ENCODE measurements around the gene PALM2AKAP2.

PALM2AKAP2 gene

GRCh38 chr9:109796078-109796477, 16.1 kb downstream of the PALM2AKAP2 start:
- no peak for DNase-seq
- in situ Hi-C loops (cut with HindIII; ENCODE audit: low pct_ligation_motif_present, low pct_unique_long_range_greater_than_20kb, low sequenced_read_pairs) = no loop called here

DNA sequence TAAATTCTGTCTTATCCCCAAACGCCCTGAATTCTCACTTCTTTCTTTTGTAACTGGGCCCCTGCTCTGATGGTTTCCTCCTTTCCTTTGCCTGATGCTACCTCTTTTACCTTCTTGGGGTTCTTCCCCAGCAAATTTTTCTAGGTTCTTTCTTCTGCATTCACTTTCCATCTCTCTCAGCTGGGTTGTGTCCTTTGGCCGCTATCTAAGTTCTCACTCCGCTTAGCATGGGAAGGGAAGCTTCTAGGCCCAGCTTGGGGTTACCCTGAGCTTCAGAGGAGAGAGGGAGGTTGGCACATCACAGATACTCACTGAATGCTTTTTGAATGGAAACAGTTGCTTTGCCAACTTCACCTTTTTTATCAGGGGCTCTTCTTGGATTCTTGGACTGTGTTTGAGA, 17.0 kb downstream of the PALM2AKAP2 start:
- no peak for DNase-seq
- in situ Hi-C loops (cut with HindIII; ENCODE audit: low pct_ligation_motif_present, low pct_unique_long_range_greater_than_20kb, low sequenced_read_pairs) = no loop called here

- in situ Hi-C loops (cut with HindIII; ENCODE audit: low pct_ligation_motif_present, low pct_unique_long_range_greater_than_20kb, low sequenced_read_pairs) = no loop called here
- no peak for DNase-seq
Observed at GRCh38 chr9:109797509-109797908, 17.5 kb downstream of the PALM2AKAP2 start.

- in situ Hi-C loops (cut with HindIII; ENCODE audit: low pct_ligation_motif_present, low pct_unique_long_range_greater_than_20kb, low sequenced_read_pairs) = no loop called here
- DNase-seq = no peak
Observed at GRCh38 chr9:109799141-109799540, 19.1 kb downstream of the PALM2AKAP2 start.

DNA sequence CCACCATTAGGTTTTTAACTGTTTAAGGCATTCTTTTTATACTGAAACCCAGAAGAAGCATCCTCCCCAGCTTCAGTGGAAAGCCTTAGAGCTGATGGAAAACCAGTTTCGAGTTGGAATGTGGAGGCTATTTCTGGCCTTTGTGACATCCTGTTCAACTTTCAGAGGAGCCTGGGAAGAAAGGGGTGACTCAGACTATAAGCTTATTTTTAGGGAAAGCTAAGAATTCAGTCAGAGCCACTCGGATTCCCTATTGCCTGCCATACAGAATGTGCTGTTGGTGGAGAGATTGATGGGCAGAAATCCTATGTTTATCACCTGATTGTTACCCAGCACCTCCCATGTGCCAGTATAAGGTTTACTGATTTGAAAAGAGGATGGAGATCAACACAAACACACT, 19.8 kb downstream of the PALM2AKAP2 start:
- DNase-seq = no peak
- in situ Hi-C loops (cut with HindIII; ENCODE audit: low pct_ligation_motif_present, low pct_unique_long_range_greater_than_20kb, low sequenced_read_pairs) = no loop called here

DNA sequence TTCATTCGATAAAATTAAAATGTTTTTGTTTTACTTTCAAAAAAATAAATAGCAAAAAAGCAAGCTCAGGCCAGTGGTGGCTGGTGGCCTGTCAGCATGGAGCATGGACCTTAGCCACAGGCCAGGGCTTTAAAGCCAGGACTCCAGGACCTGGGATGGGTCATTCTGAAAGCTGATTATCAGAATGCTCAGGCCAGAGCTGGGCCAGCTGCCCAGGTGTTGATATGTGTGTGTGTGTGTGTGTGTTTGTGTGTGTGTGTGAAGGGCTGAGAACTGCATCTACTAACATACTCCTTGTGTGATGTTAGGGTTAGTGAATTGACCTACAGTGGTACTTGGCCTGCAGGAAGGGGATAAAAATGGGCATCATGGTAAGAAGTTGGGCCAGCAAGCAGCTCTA, 21.5 kb downstream of the PALM2AKAP2 start:
- in situ Hi-C loops (cut with HindIII; ENCODE audit: low pct_ligation_motif_present, low pct_unique_long_range_greater_than_20kb, low sequenced_read_pairs) = no loop called here
- DNase-seq = no peak

DNA sequence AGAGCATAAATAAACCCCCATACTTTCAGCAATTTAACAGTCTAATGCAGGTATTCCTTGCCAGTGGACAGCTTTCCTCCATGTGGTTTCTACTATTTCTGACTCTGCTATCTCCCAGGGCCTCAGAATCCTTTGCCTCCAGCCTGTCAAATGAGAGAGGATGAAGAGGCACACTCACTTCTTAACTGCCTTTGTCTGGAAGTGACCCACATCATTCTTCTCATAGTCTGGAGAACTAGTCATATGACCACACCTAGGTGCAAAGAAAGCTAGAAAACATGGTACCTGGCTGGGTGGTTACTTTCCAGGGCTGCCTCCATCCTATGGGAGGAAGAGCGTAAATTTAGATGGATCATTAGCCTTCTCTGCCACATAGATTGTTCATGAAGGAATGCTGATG, 22.5 kb downstream of the PALM2AKAP2 start:
- in situ Hi-C loops (cut with HindIII; ENCODE audit: low pct_ligation_motif_present, low pct_unique_long_range_greater_than_20kb, low sequenced_read_pairs) = no loop called here
- no peak for DNase-seq

DNA sequence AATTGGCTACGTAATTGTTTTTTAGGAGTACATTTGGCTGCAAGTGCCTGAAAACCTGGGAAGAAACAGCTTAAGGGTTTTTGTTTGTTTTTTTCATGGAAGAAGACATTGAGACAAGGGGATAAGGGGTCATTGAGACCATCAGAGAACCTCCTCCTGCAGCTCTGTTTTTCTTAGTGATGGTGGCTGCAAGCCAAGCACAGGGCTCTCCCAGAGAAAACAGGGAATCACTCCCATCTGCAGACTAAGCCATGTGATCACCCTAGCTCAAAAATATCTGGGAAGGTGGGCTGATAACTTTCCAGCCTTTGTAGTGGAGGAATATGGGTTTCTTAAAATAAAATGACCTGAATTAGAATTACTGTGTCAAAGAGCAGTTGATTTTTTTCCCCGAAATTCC, 25.1 kb downstream of the PALM2AKAP2 start:
- no peak for DNase-seq
- in situ Hi-C loops (cut with HindIII; ENCODE audit: low pct_ligation_motif_present, low pct_unique_long_range_greater_than_20kb, low sequenced_read_pairs) = no loop called here

DNA sequence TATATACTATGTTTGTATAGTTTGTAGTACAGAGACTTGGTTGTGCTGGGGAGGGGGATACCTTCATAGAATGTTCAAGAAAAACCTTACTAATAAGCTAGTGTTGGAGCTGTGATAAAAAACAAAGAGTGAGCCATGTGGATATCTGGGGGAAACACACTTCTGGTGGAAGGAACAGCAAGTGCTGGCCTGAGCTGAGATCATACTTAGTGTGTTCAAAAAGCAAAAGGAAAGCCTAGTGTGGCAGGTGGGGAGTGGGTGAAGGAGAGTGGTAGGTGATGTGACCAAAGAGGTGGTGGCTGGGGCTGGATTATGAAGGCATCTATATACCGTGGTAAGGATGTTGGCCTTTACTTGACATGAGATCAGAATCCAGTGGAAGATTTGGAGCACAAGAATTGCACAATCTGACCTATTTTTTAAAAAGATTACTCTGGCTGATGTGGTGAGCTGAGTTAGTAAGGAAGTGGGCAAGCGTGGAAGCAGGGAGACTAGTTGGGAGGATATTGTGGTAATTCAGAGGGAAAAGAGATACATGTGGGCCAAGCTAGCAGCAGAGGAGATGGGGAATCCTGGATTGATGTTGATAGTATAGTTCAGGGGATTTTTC, 26.6 kb downstream of the PALM2AKAP2 start:
- DNase-seq = no peak
- in situ Hi-C loops (cut with HindIII; ENCODE audit: low pct_ligation_motif_present, low pct_unique_long_range_greater_than_20kb, low sequenced_read_pairs) = no loop called here

- DNase-seq = no peak
- in situ Hi-C loops (cut with HindIII; ENCODE audit: low pct_ligation_motif_present, low pct_unique_long_range_greater_than_20kb, low sequenced_read_pairs) = no loop called here
Observed at GRCh38 chr9:109811876-109812275, 31.9 kb downstream of the PALM2AKAP2 start.

GRCh38 chr9:109812331-109812730, 32.3 kb downstream of the PALM2AKAP2 start:
- in situ Hi-C loops (cut with HindIII; ENCODE audit: low pct_ligation_motif_present, low pct_unique_long_range_greater_than_20kb, low sequenced_read_pairs) = no loop called here
- DNase-seq = no peak

GRCh38 chr9:109812818-109813281, 32.9 kb downstream of the PALM2AKAP2 start:
- in situ Hi-C loops (cut with HindIII; ENCODE audit: low pct_ligation_motif_present, low pct_unique_long_range_greater_than_20kb, low sequenced_read_pairs) = no loop called here
- DNase-seq = no peak

DNA sequence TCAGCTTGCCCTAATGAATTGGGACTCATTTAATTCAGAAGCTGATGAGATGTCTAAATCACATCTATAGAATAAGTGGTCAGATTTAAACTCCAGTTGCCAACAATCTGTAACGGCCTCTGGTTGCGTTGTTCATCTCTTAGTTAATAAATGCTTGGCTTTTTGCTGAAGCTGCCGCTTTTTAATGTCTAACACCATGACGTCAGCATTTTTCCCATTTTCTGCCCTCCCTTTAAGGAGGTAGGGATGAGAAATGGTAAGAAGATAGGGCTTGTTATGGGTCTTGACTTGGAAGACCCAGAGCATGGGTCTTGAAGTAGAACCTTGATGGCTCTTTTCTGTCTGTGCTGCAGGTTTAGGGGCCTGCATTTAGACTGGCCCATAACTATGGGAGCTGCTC, 33.3 kb downstream of the PALM2AKAP2 start:
- no peak for DNase-seq

GRCh38 chr9:109813829-109814228, 33.8 kb downstream of the PALM2AKAP2 start:
- no peak for DNase-seq
- in situ Hi-C loops (cut with HindIII; ENCODE audit: low pct_ligation_motif_present, low pct_unique_long_range_greater_than_20kb, low sequenced_read_pairs) = no loop called here

More for the DNA sequence above, 33.3 kb downstream of the PALM2AKAP2 start:
- in situ Hi-C loops (cut with HindIII; ENCODE audit: low pct_ligation_motif_present, low pct_unique_long_range_greater_than_20kb, low sequenced_read_pairs) = no loop called here

GRCh38 chr9:109815366-109815947, 35.5 kb downstream of the PALM2AKAP2 start:
- in situ Hi-C loops (cut with HindIII; ENCODE audit: low pct_ligation_motif_present, low pct_unique_long_range_greater_than_20kb, low sequenced_read_pairs) = no loop called here
- DNase-seq = no peak

GRCh38 chr9:109816490-109816889, 36.5 kb downstream of the PALM2AKAP2 start:
- peak; percentile 79 for DNase-seq
- in situ Hi-C loops (cut with HindIII; ENCODE audit: low pct_ligation_motif_present, low pct_unique_long_range_greater_than_20kb, low sequenced_read_pairs) = no loop called here

- in situ Hi-C loops (cut with HindIII; ENCODE audit: low pct_ligation_motif_present, low pct_unique_long_range_greater_than_20kb, low sequenced_read_pairs) = no loop called here
- DNase-seq = no peak
Observed at GRCh38 chr9:109817146-109817845, 37.3 kb downstream of the PALM2AKAP2 start.

DNA sequence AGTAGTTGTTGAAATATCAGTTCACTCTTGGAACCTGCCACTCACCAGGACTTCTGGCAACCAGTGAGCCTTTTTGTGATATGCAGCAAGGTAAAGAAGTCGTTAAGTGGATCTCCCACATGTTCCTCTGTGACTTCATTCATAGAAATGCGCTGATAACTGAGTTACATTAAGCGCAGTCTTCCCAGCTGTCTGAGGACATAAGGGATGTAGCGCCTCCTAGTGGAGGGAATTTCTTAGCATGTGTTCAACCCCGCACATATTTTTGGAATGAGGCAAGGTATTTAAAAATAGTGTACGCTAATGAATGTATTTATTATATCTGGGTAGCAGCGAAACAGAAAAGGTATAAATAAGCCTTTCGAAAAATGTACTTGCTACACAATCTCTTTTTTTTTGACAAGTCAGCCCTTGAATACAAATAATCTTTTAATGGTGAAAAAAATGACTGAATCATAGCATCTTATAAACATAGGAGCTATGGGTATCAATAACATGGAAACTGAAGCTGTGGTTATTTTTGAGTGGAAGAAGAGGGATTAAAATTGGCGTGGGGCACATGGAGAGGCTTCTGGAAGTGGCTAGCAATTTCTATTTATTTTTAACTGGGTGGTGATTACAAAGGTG, 38.0 kb downstream of the PALM2AKAP2 start:
- DNase-seq = peak; percentile 91
- in situ Hi-C loops (cut with HindIII; ENCODE audit: low pct_ligation_motif_present, low pct_unique_long_range_greater_than_20kb, low sequenced_read_pairs) = no loop called here

- in situ Hi-C loops (cut with HindIII; ENCODE audit: low pct_ligation_motif_present, low pct_unique_long_range_greater_than_20kb, low sequenced_read_pairs) = no loop called here
- DNase-seq = no peak
Observed at GRCh38 chr9:109821711-109822110, 41.7 kb downstream of the PALM2AKAP2 start.

All from ACHN (cell line).